Kidney (tissue), 14 donors: ENCODE results near the gene FUCA1. TPM values are rescaled to one million over a fixed set of nuclear protein-coding genes. Genes with fewer than 3 reads are reported as not detected.
"Not testable (repeated sequence)": the region's sequence is repeated elsewhere in the genome, so short reads cannot be mapped to it uniquely, and the experiment has no call there.

Source experiments
- DNase-seq, 5 donors: peaks; one replicate each; pipeline ENCODE4 v3.0.0-alpha.2; 2013 to 2020
- FAIRE-seq: peaks from 2 replicates; lab custom pipeline; 2012; peaks lifted over from hg19 to GRCh38; lab: Jason Lieb, UNC
- H3K27ac ChIP-seq, 2 donors: one replicate each; pipeline ENCODE4 v1.7.0; 2013; ENCODE audit warnings: low read depth in 2 of 2, low read length in 2 of 2, inconsistent platforms in 1 of 2
- H3K27me3 ChIP-seq: one replicate; pipeline ENCODE4 v1.7.1; 2013; ENCODE audit warnings: low read length, inconsistent platforms; ENCODE audit not compliant: control insufficient read depth, insufficient read depth
- H3K36me3 ChIP-seq, 3 donors: one replicate each; pipeline versions ENCODE4 v1.7.0 to v1.7.1; 2013; ENCODE audit warnings: low read length in 3 of 3, control low read depth in 1 of 3, inconsistent platforms in 1 of 3; ENCODE audit not compliant: insufficient read depth in 3 of 3, control insufficient read depth in 2 of 3
- H3K4me1 ChIP-seq, 3 donors: one replicate each; pipeline versions ENCODE4 v1.7.0 to v1.7.1; 2013; ENCODE audit warnings: low read length in 3 of 3, inconsistent platforms in 1 of 3, low read depth in 1 of 3; ENCODE audit not compliant: control insufficient read depth in 2 of 3, insufficient read depth in 2 of 3
- H3K4me3 ChIP-seq, 3 donors: one replicate each; pipeline versions ENCODE4 v1.7.0 to v1.8.1; 2013; ENCODE audit warnings: low read length in 3 of 3, control low read depth in 1 of 3, inconsistent platforms in 1 of 3
- H3K9ac ChIP-seq, 3 donors: one replicate each; pipeline versions ENCODE4 v1.7.0 to v1.7.1; 2013; ENCODE audit warnings: low read length in 3 of 3, control low read depth in 1 of 3, inconsistent platforms in 1 of 3
- H3K9me3 ChIP-seq, 3 donors: one replicate each; pipeline versions ENCODE4 v1.7.0 to v1.7.1; 2013; ENCODE audit warnings: low read length in 3 of 3, control low read depth in 1 of 3, inconsistent platforms in 1 of 3; ENCODE audit not compliant: control insufficient read depth in 2 of 3, insufficient read depth in 1 of 3
- CTCF ChIP-seq: IDR thresholded peaks from 3 replicates; pipeline ENCODE4 v1.5.1; 2012; ENCODE audit warnings: mild to moderate bottlenecking, moderate library complexity, borderline replicate concordance; ENCODE audit not compliant: insufficient read depth; ENCODE audit errors: extremely low read depth
- intact Hi-C: fragments of 100-400 bp; cut with DNase I; formaldehyde crosslinking; loops from one replicate; pipeline ENCODE4 v1.11.1; 2022
- polyA plus RNA-seq: library from polyadenylated mRNA; stranded (reverse); fragments of 350-450 nt; fragmentation: Illumina TruSeq; extraction: RNeasy Lipid Tissue Mini Kit (QIAGEN cat#74804); gene quantifications from one replicate; pipeline ENCODE4 v1.2.3, GENCODE V29; 2014; ENCODE audit warnings: low read depth, low replicate concordance; ENCODE audit not compliant: insufficient read depth
- total RNA-seq: library from RNA; stranded (reverse); fragmentation: NEBNext Ultra II Directional; extraction: Animal tissue kit (Norgen Biotek cat#: 25700); gene quantifications from one replicate; pipeline ENCODE4 v1.2.1, GENCODE V29; 2021
- donor health status: control.
- donor health status: control.
- donor health status: control.
- donor health status: control.
- donor health status: control.
- donor health status: DM: yes; HTN: yes; CAD: no.
- donor health status: Normal renal cell carcinoma (clear cell type).

Gene FUCA1
- total and polyA plus RNA-seq, 2 donors from 2014 or later: 69.2 to 88.3 TPM

- Histone ChIP-seq H3K27me3 (peaks cover 5% of the 10 kb centered on the region), H3K27ac (no peak overlapping the region), H3K36me3 (no peaks in the 10 kb centered on the region), H3K4me1 (peaks cover 0 to 4% (median 0%) of the 10 kb centered on the region in 3 donors), H3K4me3 (no peak overlapping the region), H3K9me3 (no peaks in the 10 kb centered on the region), H3K9ac (no peak overlapping the region)
- no peak for TF ChIP-seq CTCF
- FAIRE-seq (no peak), DNase-seq (peak in 4 of 5 donors; percentile 26 to 60 (median 46))
- intact Hi-C loops: no loop called here
These were observed 34.5 kb upstream of the FUCA1 start for GRCh38 chr1:23902321-23903278.

- FAIRE-seq, H3K36me3 ChIP-seq, H3K27me3 ChIP-seq, H3K27ac ChIP-seq, H3K9me3 ChIP-seq, H3K9ac ChIP-seq, DNase-seq, H3K4me1 ChIP-seq, H3K4me3 ChIP-seq, intact Hi-C loops: not testable (repeated sequence)
These were observed 31.9 kb upstream of the FUCA1 start for GRCh38 chr1:23900017-23900416.

GRCh38 chr1:23899070-23899469 lies 31.0 kb upstream of the FUCA1 start:
- intact Hi-C loops: no loop called here
- H3K36me3 ChIP-seq: no peaks in the 10 kb centered on the region
- FAIRE-seq: no peak

More at GRCh38 chr1:23899070-23899469, 31.0 kb upstream of the FUCA1 start:
- peaks cover 5% of the 10 kb centered on the region for H3K27me3 ChIP-seq
- no peak overlapping the region for H3K27ac ChIP-seq
- H3K4me3 ChIP-seq: no peak overlapping the region
- no peaks in the 10 kb centered on the region for H3K9me3 ChIP-seq
- peaks cover 0 to 4% (median 0%) of the 10 kb centered on the region in 3 donors for H3K4me1 ChIP-seq
- no peak overlapping the region for H3K9ac ChIP-seq
- no peak for TF ChIP-seq CTCF
- DNase-seq: no peak
